ENCODE measurements around the gene DCDC2C.

GRCh38 chr2:3703757-3704355 is 481 bp downstream of the DCDC2C start:
- TF ChIP-seq, protein P1, sequence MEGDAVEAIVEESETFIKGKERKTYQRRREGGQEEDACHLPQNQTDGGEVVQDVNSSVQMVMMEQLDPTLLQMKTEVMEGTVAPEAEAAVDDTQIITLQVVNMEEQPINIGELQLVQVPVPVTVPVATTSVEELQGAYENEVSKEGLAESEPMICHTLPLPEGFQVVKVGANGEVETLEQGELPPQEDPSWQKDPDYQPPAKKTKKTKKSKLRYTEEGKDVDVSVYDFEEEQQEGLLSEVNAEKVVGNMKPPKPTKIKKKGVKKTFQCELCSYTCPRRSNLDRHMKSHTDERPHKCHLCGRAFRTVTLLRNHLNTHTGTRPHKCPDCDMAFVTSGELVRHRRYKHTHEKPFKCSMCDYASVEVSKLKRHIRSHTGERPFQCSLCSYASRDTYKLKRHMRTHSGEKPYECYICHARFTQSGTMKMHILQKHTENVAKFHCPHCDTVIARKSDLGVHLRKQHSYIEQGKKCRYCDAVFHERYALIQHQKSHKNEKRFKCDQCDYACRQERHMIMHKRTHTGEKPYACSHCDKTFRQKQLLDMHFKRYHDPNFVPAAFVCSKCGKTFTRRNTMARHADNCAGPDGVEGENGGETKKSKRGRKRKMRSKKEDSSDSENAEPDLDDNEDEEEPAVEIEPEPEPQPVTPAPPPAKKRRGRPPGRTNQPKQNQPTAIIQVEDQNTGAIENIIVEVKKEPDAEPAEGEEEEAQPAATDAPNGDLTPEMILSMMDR (IDR thresholded peaks at IDR 0.05), result no peak
- no peak for TF ChIP-seq POLR2A (IDR thresholded peaks at IDR 0.05)

All from uterus (tissue), 2 donors.